Measurements from ENCODE around the gene ZNFX1. TPM values are rescaled to one million over a fixed set of nuclear protein-coding genes. Genes with fewer than 3 reads are reported as not detected.

The ZNFX1 gene
- total and polyA plus RNA-seq, 7 experiments from 2014 or later: 34.5 to 83.7 (median 62.2) TPM

DNA sequence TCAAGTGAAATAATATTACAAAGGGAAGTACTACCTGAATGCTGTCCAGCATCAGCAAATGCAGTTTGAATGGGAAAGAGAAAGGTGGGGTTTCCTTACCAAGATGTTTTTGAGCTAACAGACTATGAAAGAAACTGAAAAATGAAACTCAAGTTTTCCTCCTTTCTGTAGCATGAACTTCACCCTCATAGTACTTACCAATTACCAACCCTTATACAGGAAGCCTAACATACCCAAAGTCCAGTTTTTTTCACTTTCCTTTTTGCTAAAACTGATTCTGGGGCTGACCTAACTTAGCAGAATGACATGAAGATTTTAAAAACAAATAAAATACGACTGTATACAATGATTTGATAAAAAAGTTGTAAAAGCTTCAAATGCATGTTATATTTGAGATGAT is 5.2 kb downstream of the ZNFX1 start:
- POLR2A ChIA-PET: interaction anchor here (0.5 to 1.6 kb wide), 2 partner anchors 10 to 93 kb away, joined by 3 to 6 read pairs; no protein-coding TSS in a partner anchor
- no peak overlapping the region for H3K4me3 ChIP-seq (ENCODE audit: low read length)
- H3K36me3 ChIP-seq (ENCODE audit: control insufficient read depth in 2 of 3, insufficient read depth in 3 of 3, low read length in 3 of 3): peaks cover 16 to 63% (median 16%) of the 10 kb centered on the region in 3 experiments

DNA sequence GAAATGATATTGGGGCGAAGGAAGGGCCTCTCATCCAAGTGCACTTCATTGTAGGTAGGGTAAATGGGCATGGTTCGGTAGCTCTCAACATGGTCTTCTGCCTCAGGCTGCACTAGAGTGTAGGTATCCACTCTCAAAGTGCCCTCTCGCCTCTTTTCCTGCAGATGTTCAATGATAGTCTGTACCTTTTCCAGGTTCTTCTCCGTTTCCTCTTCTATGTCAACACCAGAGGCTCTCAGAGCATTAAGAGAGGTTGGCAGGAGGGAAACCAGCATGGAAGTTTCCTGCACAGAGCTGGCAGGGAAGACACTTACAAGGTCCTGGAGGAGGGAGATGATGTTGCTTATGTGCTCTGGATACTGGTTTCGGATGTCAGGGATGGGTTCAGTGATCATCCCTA is 7.1 kb downstream of the ZNFX1 start:
- ATAC-seq (no peak), DNase-seq (no peak)
- Mint-ChIP-seq H3K4me3 (peak overlapping the region; percentile 24 to 84 (median 56)), H3K9me3 (peaks cover 0 to 7% (median 0%) of the 10 kb centered on the region in 11 donors), H3K27ac (peak overlapping the region in 5 of 9 donors; percentile 15 to 59 (median 32)), H3K36me3 (peaks cover 12 to 66% (median 58%) of the 10 kb centered on the region in 5 donors), H3K4me1 (peaks cover 54 to 87% (median 73%) of the 10 kb centered on the region in 7 donors), H3K27me3 (no peaks in the 10 kb centered on the region)
- Histone ChIP-seq H3K4me3 (ENCODE audit: low read length) (no peak overlapping the region), H3K36me3 (ENCODE audit: control insufficient read depth in 2 of 3, insufficient read depth in 3 of 3, low read length in 3 of 3) (peaks cover 16 to 62% (median 19%) of the 10 kb centered on the region in 3 experiments), H3K27me3 (ENCODE audit: control insufficient read depth in 2 of 2, insufficient read depth in 2 of 2, low read length in 2 of 2) (no peaks in the 10 kb centered on the region), H3K4me1 (ENCODE audit: control insufficient read depth in 2 of 2, insufficient read depth in 2 of 2, low read length in 2 of 2) (peaks cover 28 to 32% of the 10 kb centered on the region in 2 donors), H3K27ac (ENCODE audit: low read depth, low read length) (no peak overlapping the region), H3K9me3 (ENCODE audit: control insufficient read depth in 2 of 3, low read length in 3 of 3) (no peaks in the 10 kb centered on the region)
- ChIA-PET CTCF (no interaction called here), POLR2A (interaction anchor here (0.7 to 1.3 kb wide), 3 partner anchors 16 to 33 kb away, joined by 3 read pairs; no protein-coding TSS in a partner anchor)
- intact Hi-C loops (cut with micrococcal nuclease): loop anchor here in 1 of 2 donors (10.0 kb wide), 1 partner anchor 506 kb away; no protein-coding TSS in a partner anchor

More for the DNA sequence above, 5.2 kb downstream of the ZNFX1 start:
- CTCF ChIA-PET: no interaction called here
- H3K4me1 ChIP-seq (ENCODE audit: control insufficient read depth in 2 of 2, insufficient read depth in 2 of 2, low read length in 2 of 2): peaks cover 26 to 32% of the 10 kb centered on the region in 2 donors
- Mint-ChIP-seq H3K4me3 (peak overlapping the region in 6 of 10 donors; percentile 20 to 81 (median 44)), H3K27me3 (no peaks in the 10 kb centered on the region), H3K4me1 (peaks cover 59 to 81% (median 70%) of the 10 kb centered on the region in 7 donors), H3K27ac (peak overlapping the region in 5 of 9 donors; percentile 16 to 82 (median 39)), H3K9me3 (peaks cover 0 to 7% (median 0%) of the 10 kb centered on the region in 11 donors), H3K36me3 (peaks cover 12 to 72% (median 54%) of the 10 kb centered on the region in 5 donors)
- no peaks in the 10 kb centered on the region for H3K9me3 ChIP-seq (ENCODE audit: control insufficient read depth in 2 of 3, low read length in 3 of 3)
- intact Hi-C loops (cut with micrococcal nuclease): loop anchor here in 1 of 2 donors (10.0 kb wide), 1 partner anchor 508 kb away; no protein-coding TSS in a partner anchor
- ATAC-seq (no peak), DNase-seq (no peak)
- H3K27ac ChIP-seq (ENCODE audit: low read depth, low read length): peak overlapping the region; percentile 18
- H3K27me3 ChIP-seq (ENCODE audit: control insufficient read depth in 2 of 2, insufficient read depth in 2 of 2, low read length in 2 of 2): no peaks in the 10 kb centered on the region

DNA sequence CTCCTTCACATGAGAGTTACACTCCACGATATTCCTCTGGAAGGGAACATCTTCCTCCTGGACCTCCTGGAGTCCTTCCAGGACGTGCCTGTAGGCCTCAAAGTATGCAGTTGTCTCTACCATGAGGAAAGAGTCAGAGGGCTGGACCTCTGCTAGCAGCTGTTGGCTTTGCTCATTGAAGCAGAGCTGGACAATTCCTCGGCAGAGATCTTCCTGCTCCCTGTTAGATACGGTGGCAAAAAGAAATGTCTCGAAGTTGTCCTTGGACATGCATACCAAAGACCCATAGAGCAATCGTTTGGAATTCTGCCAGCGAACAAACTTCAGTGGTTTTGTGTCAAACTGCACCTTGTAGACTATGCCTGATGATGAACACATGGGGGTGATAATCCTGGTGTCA is 7.7 kb downstream of the ZNFX1 start:
- H3K27ac Mint-ChIP-seq: peak overlapping the region in 3 of 9 donors; percentile 21 to 39 (median 32)

DNA sequence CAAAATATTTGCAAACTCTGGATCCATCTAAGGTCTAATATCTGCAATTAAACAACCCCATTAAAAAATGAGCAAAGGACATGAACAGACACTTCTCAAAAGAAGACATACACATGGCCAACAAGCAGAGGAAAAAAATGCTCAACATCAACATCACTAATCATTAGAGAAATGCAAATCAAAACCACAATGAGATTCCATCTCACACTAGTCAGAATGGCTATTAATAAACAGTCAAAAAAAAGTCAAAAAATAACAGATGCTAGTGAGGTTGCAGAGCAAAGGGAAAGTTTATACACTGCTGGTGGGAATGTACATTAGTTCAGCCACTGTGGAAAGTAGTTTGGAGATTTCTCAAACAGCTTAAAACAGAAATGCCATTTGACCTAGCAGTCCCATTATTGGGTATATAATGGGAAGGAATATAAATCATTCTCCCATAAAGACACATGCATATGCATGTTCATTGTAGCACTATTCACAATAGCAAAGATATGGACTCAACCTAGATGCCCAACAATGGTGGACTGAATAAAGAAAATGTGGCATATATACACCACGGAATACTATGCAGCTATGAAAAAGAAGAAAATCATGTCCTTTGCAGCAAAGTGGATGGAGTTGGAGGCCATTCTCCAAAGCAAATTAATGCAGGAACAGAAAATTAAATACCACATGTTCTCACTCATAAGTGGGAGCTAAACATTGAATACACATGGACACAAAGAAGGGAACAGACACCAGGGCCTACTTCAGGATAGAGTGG is 9.1 kb downstream of the ZNFX1 start:
- peaks cover 52 to 83% (median 71%) of the 10 kb centered on the region in 7 donors for H3K4me1 Mint-ChIP-seq
- H3K36me3 Mint-ChIP-seq: peaks cover 12 to 73% (median 65%) of the 10 kb centered on the region in 5 donors
- ATAC-seq (no peak), DNase-seq (no peak)
- no peak overlapping the region for H3K27ac ChIP-seq (ENCODE audit: low read depth, low read length)
- no peaks in the 10 kb centered on the region for H3K9me3 ChIP-seq (ENCODE audit: control insufficient read depth in 2 of 3, low read length in 3 of 3)
- H3K4me1 ChIP-seq (ENCODE audit: control insufficient read depth in 2 of 2, insufficient read depth in 2 of 2, low read length in 2 of 2): peaks cover 20 to 25% of the 10 kb centered on the region in 2 donors
- POLR2A ChIA-PET: interaction anchor here (0.6 to 2.0 kb wide), 5 partner anchors 8 to 510 kb away, joined by 3 to 17 read pairs (median 5); partner anchors contain the start of gene ZNFX1
- no peaks in the 10 kb centered on the region for H3K27me3 ChIP-seq (ENCODE audit: control insufficient read depth in 2 of 2, insufficient read depth in 2 of 2, low read length in 2 of 2)
- intact Hi-C loops (cut with micrococcal nuclease): loop anchor here in 1 of 2 donors (1.0 kb wide), 1 partner anchor 8 kb away; no protein-coding TSS in a partner anchor
- peak overlapping the region in 8 of 9 donors; percentile 10 to 84 (median 58) for H3K27ac Mint-ChIP-seq
- no peaks in the 10 kb centered on the region for H3K27me3 Mint-ChIP-seq
- H3K4me3 ChIP-seq (ENCODE audit: low read length): no peak overlapping the region
- CTCF ChIA-PET: no interaction called here
- H3K4me3 Mint-ChIP-seq: peak overlapping the region; percentile 51 to 84 (median 79)
- peaks cover 16 to 73% (median 18%) of the 10 kb centered on the region in 3 experiments for H3K36me3 ChIP-seq (ENCODE audit: control insufficient read depth in 2 of 3, insufficient read depth in 3 of 3, low read length in 3 of 3)
- peaks cover 0 to 7% (median 0%) of the 10 kb centered on the region in 11 donors for H3K9me3 Mint-ChIP-seq

More for the DNA sequence above, 7.7 kb downstream of the ZNFX1 start:
- peaks cover 52 to 87% (median 73%) of the 10 kb centered on the region in 7 donors for H3K4me1 Mint-ChIP-seq
- DNase-seq (no peak), ATAC-seq (no peak)
- CTCF ChIA-PET: no interaction called here
- H3K9me3 ChIP-seq (ENCODE audit: control insufficient read depth in 2 of 3, low read length in 3 of 3): no peaks in the 10 kb centered on the region
- H3K4me3 ChIP-seq (ENCODE audit: low read length): no peak overlapping the region
- peaks cover 16 to 64% (median 18%) of the 10 kb centered on the region in 3 experiments for H3K36me3 ChIP-seq (ENCODE audit: control insufficient read depth in 2 of 3, insufficient read depth in 3 of 3, low read length in 3 of 3)
- intact Hi-C loops (cut with micrococcal nuclease): loop anchor here in 1 of 2 donors (10.0 kb wide), 1 partner anchor 505 kb away; no protein-coding TSS in a partner anchor
- H3K36me3 Mint-ChIP-seq: peaks cover 12 to 66% (median 61%) of the 10 kb centered on the region in 5 donors
- peaks cover 0 to 7% (median 0%) of the 10 kb centered on the region in 11 donors for H3K9me3 Mint-ChIP-seq
- H3K27me3 Mint-ChIP-seq: no peaks in the 10 kb centered on the region
- POLR2A ChIA-PET: interaction anchor here (0.7 to 2.0 kb wide), 4 partner anchors 8 to 23 kb away, joined by 3 to 5 read pairs (median 4); partner anchors contain the start of gene ZNFX1
- H3K4me3 Mint-ChIP-seq: peak overlapping the region in 9 of 10 donors; percentile 45 to 84 (median 70)
- H3K4me1 ChIP-seq (ENCODE audit: control insufficient read depth in 2 of 2, insufficient read depth in 2 of 2, low read length in 2 of 2): peaks cover 23 to 27% of the 10 kb centered on the region in 2 donors
- no peak overlapping the region for H3K27ac ChIP-seq (ENCODE audit: low read depth, low read length)
- no peaks in the 10 kb centered on the region for H3K27me3 ChIP-seq (ENCODE audit: control insufficient read depth in 2 of 2, insufficient read depth in 2 of 2, low read length in 2 of 2)

DNA sequence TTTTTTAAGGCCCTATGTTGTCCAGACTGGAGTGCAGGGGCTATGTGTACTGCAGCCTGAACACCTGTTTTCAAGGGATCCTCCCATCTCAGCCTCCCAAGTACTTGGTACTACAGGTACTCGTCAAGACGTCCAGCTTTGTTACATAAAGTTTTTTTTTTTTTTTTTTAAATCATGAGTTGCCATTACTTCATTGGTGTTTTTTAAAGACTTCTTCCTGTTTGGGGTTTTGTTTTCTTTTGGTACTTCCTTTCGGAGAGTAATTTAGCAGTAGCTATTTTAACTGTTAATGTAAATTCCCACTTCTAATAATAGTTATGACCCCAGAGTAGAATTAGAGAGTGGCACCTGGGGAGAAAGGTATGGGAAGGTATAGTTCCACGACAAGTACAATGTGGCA is 10.5 kb downstream of the ZNFX1 start:
- Mint-ChIP-seq H3K9me3 (peaks cover 0 to 7% (median 0%) of the 10 kb centered on the region in 11 donors), H3K4me1 (peaks cover 52 to 75% (median 65%) of the 10 kb centered on the region in 7 donors), H3K27me3 (no peaks in the 10 kb centered on the region), H3K36me3 (peaks cover 12 to 78% (median 71%) of the 10 kb centered on the region in 5 donors), H3K27ac (peak overlapping the region; percentile 23 to 93 (median 84)), H3K4me3 (peak overlapping the region; percentile 46 to 91 (median 82))
- Histone ChIP-seq H3K9me3 (ENCODE audit: control insufficient read depth in 2 of 3, low read length in 3 of 3) (no peaks in the 10 kb centered on the region), H3K4me3 (ENCODE audit: low read length) (peak overlapping the region; percentile 11), H3K27me3 (ENCODE audit: control insufficient read depth in 2 of 2, insufficient read depth in 2 of 2, low read length in 2 of 2) (no peaks in the 10 kb centered on the region), H3K36me3 (ENCODE audit: control insufficient read depth in 2 of 3, insufficient read depth in 3 of 3, low read length in 3 of 3) (peaks cover 16 to 76% (median 25%) of the 10 kb centered on the region in 3 experiments), H3K27ac (ENCODE audit: low read depth, low read length) (peak overlapping the region; percentile 44), H3K4me1 (ENCODE audit: control insufficient read depth in 2 of 2, insufficient read depth in 2 of 2, low read length in 2 of 2) (peaks cover 14 to 25% of the 10 kb centered on the region in 2 donors)
- DNase-seq: no peak
- CTCF ChIA-PET: interaction anchor here (0.7 to 0.9 kb wide), 2 partner anchors 9 to 85 kb away, joined by 4 to 8 read pairs; no protein-coding TSS in a partner anchor
- ATAC-seq: peak; percentile 50
- POLR2A ChIA-PET: interaction anchor here (0.6 to 3.0 kb wide), 6 partner anchors 9 to 159 kb away, joined by 3 to 17 read pairs (median 6); partner anchors contain the start of gene ZNFX1
- intact Hi-C loops (cut with micrococcal nuclease): no loop called here

DNA sequence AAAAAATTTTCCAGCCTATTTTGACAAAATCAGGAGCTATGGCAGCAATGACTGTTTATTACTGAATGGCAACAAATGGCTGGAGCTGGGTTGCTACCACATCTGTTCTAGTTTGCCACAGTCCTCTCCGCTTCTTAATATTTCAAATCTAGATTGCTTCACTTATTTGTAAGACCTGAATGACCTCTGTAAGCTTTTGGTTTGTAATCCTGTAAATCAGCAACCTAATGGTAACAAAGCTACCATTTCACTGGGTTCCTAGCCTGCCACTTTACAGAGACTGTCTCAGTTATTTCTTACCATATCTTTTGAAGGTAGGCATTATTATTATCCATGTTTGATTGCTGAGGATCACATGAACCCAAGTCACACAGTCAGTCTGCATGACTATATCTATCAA is 15.4 kb downstream of the ZNFX1 start:
- DNase-seq: no peak
- Mint-ChIP-seq H3K27me3 (no peaks in the 10 kb centered on the region), H3K9me3 (peaks cover 0 to 5% (median 0%) of the 10 kb centered on the region in 11 donors), H3K36me3 (peaks cover 4 to 51% (median 44%) of the 10 kb centered on the region in 5 donors), H3K4me3 (no peak overlapping the region), H3K27ac (peak overlapping the region in 2 of 9 donors; percentile 17 to 30), H3K4me1 (peaks cover 10 to 38% (median 23%) of the 10 kb centered on the region in 7 donors)
- POLR2A ChIA-PET: interaction anchor here (0.7 kb wide), 1 partner anchor 80 kb away, joined by 4 read pairs; no protein-coding TSS in a partner anchor
- Histone ChIP-seq H3K36me3 (ENCODE audit: control insufficient read depth in 2 of 3, insufficient read depth in 3 of 3, low read length in 3 of 3) (peaks cover 12 to 80% (median 30%) of the 10 kb centered on the region in 3 experiments), H3K27me3 (ENCODE audit: control insufficient read depth in 2 of 2, insufficient read depth in 2 of 2, low read length in 2 of 2) (no peaks in the 10 kb centered on the region), H3K9me3 (ENCODE audit: control insufficient read depth in 2 of 3, low read length in 3 of 3) (no peaks in the 10 kb centered on the region), H3K4me3 (ENCODE audit: low read length) (no peak overlapping the region), H3K4me1 (ENCODE audit: control insufficient read depth in 2 of 2, insufficient read depth in 2 of 2, low read length in 2 of 2) (peaks cover 7 to 8% of the 10 kb centered on the region in 2 donors), H3K27ac (ENCODE audit: low read depth, low read length) (no peak overlapping the region)
- CTCF ChIA-PET: interaction anchor here (0.9 to 1.6 kb wide), 2 partner anchors 10 to 683 kb away, joined by 4 to 7 read pairs; no protein-coding TSS in a partner anchor
- ATAC-seq: no peak
- intact Hi-C loops (cut with micrococcal nuclease): no loop called here

Measured in naive thymus-derived CD4-positive, alpha-beta T cell (primary cell).